Large intestine (tissue), 3 donors: Measurements from ENCODE around the gene RNF141. TPM values are rescaled to one million over a fixed set of nuclear protein-coding genes. Genes with fewer than 3 reads are reported as not detected.

ENCODE experiments used
- DNase-seq, 2 donors: peaks; one replicate each; pipeline versions ENCODE4 v3.0.0 to v3.0.0-alpha.2; 2013
- H3K27ac ChIP-seq: one replicate; pipeline ENCODE4 v1.5.1; 2013; ENCODE audit warnings: low read length
- H3K27me3 ChIP-seq: 2 replicates; pipeline ENCODE4 v1.6.1; 2013; ENCODE audit warnings: low read length; ENCODE audit not compliant: control insufficient read depth, insufficient read depth
- H3K36me3 ChIP-seq: 2 replicates; pipeline ENCODE4 v1.6.1; 2013; ENCODE audit warnings: low read length; ENCODE audit not compliant: control insufficient read depth, insufficient read depth
- H3K4me1 ChIP-seq: one replicate; pipeline ENCODE4 v1.6.1; 2013; ENCODE audit warnings: low read length; ENCODE audit not compliant: control insufficient read depth, insufficient read depth
- H3K4me3 ChIP-seq: one replicate; pipeline ENCODE4 v1.5.1; 2013; ENCODE audit warnings: low read length
- H3K9me3 ChIP-seq: one replicate; pipeline ENCODE4 v1.6.1; 2013; ENCODE audit warnings: mild to moderate bottlenecking, low read depth, low read length, moderate library complexity; ENCODE audit not compliant: control insufficient read depth
- WGBS: methylation state at CpG from one replicate; pipeline ENCODE4 v1.1.5; 2013; ENCODE audit warnings: low lambda C conversion rate; ENCODE audit not compliant: insufficient coverage; 5-methylcytosine and 5-hydroxymethylcytosine counted together
- polyA plus RNA-seq: library from polyadenylated mRNA; unstranded; fragments of 120-200 nt; gene quantifications from one replicate; pipeline ENCODE4 v1.2.1, GENCODE V29; 2013

The RNF141 gene
- polyA plus RNA-seq, 1 donor, result 31.5 TPM

DNA sequence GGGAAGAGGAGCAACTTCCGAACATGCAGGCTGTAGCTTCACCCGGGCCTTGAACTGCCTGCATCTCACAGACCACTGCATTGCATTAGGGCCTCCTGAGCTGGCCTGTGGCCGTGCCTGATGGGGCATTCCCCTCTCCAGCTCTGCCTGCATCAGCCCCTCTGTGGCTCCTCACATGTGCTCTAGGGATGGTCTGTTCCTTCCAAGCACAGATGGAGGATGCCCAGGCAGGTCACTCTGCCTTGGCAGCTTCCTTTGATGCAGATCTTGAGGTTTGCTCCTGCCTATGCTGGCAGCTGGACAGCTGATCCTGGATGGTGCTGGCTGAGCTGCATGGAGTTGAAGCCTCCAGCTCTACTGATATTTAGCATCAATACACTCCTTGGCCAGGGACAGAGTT is 57.4 kb downstream of the RNF141 start:
- H3K36me3 ChIP-seq, result no peaks in the 10 kb centered on the region
- no peak overlapping the region for H3K4me3 ChIP-seq
- H3K4me1 ChIP-seq, result no peaks in the 10 kb centered on the region
- H3K9me3 ChIP-seq, result no peaks in the 10 kb centered on the region
- no peak for DNase-seq
- WGBS, result no CpG with 5 or more reads among the region's 3 CpGs
- no peaks in the 10 kb centered on the region for H3K27me3 ChIP-seq
- no peak overlapping the region for H3K27ac ChIP-seq

DNA sequence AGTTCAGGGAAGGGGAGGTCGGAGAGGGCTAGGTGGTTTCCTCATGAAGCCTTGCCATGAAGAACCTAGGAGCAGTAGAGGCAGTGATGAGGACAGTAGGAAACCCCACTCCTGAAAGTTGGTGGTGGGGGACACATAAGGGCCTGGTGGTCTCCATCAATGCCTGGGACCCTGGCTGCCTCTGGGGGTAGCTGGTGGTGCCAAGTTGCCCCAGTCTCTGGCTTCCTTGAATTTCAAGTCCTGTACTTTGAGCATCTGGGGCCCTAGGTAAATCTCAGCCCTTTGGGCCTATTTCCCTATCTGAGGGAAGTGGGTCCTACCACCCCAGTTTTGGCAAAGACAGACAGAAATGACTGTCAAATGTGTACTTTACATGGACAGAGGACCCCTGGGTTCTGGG is 57.8 kb downstream of the RNF141 start:
- WGBS, result no CpG with 5 or more reads among the region's 1 CpG
- DNase-seq, result no peak

DNA sequence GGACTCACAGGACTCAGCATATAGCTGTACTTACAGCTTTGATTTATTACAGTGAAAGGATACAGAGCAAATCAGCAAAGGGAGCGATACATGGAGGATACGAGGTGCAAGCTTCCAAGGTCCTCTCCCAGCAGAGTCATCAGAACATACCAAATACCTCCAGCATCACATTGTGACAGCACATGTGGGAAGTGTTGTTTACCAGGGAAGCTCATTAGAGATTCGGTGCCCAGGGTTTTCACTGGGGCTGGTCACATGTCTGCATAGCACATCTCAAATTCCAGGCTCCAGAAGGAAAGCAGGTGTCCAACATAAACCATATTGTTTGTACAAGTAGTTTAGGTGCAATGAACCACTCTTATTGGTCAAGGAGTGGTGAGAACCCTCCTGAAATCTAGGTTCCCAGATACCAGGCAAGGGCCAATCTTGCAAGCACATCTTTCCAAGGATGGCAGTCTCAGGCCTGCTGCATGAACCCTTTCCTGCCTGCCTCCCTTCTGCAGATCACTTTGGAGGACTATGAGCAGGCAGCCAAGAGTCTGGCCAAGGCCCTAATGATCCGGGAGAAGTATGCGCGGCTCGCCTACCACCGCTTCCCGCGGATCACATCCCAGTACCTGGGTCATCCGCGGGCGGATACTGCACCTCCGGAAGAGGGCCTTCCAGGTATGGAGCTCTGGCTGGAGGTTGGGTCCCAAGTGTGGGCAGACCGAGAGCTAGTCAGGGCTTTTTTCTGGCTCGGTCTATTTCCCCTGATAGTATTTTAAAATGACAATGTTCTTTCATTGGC is 59.2 kb downstream of the RNF141 start:
- Histone ChIP-seq H3K27me3 (no peaks in the 10 kb centered on the region), H3K27ac (no peak overlapping the region), H3K4me3 (no peak overlapping the region), H3K36me3 (no peaks in the 10 kb centered on the region), H3K4me1 (no peaks in the 10 kb centered on the region), H3K9me3 (no peaks in the 10 kb centered on the region)
- WGBS, result no CpG with 5 or more reads among the region's 16 CpGs
- no peak for DNase-seq

More for the DNA sequence above, 57.8 kb downstream of the RNF141 start:
- Histone ChIP-seq H3K36me3 (no peaks in the 10 kb centered on the region), H3K27ac (no peak overlapping the region), H3K4me3 (no peak overlapping the region), H3K27me3 (no peaks in the 10 kb centered on the region), H3K4me1 (no peaks in the 10 kb centered on the region), H3K9me3 (no peaks in the 10 kb centered on the region)

DNA sequence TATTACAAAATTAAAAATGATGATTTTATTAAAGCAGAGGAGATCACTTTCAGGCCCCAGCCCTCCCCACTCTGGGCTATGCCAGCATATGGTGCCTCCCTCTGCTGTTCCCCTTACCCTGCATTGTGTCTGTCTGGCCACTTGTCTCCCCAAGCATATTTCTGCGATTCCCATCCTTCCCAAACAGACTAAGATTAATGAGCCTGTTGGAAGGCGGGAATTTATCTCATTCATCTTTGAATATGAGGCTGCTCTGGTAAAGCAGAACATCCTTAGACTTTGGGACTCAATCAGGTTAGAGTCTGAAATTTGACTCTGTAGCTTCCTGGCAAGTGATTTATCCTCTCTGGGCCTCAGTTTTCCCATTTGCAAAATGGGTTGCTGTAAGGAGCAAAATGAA is 60.2 kb downstream of the RNF141 start:
- no peak overlapping the region for H3K4me3 ChIP-seq
- H3K9me3 ChIP-seq, result no peaks in the 10 kb centered on the region
- no peak for DNase-seq
- H3K27ac ChIP-seq, result no peak overlapping the region
- no CpG with 5 or more reads among the region's 2 CpGs for WGBS
- no peaks in the 10 kb centered on the region for H3K36me3 ChIP-seq
- H3K27me3 ChIP-seq, result no peaks in the 10 kb centered on the region
- H3K4me1 ChIP-seq, result no peaks in the 10 kb centered on the region

DNA sequence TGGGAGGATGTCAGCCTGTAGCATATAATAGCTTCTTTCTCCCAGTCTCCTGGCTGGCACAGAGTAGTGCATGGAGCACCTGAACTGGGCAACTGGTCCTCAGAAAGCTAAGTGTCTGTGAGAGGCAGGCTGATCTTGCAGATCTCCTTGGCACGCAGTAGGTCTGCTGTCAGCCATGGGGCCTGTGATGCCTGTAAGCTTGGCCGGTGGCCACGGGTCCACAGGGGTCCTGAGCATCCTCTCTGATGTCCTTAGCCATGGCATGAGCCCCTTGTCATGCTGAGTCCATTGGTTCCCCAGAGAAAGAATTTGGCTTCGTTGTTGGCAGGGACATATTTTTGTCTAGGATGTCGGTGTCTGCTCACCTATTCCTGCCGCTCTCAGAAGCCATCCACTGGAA is 61.0 kb downstream of the RNF141 start:
- no peaks in the 10 kb centered on the region for H3K36me3 ChIP-seq
- no CpG with 5 or more reads among the region's 6 CpGs for WGBS
- DNase-seq, result no peak
- no peak overlapping the region for H3K4me3 ChIP-seq
- H3K27me3 ChIP-seq, result no peaks in the 10 kb centered on the region
- H3K9me3 ChIP-seq, result no peaks in the 10 kb centered on the region
- no peaks in the 10 kb centered on the region for H3K4me1 ChIP-seq
- no peak overlapping the region for H3K27ac ChIP-seq

DNA sequence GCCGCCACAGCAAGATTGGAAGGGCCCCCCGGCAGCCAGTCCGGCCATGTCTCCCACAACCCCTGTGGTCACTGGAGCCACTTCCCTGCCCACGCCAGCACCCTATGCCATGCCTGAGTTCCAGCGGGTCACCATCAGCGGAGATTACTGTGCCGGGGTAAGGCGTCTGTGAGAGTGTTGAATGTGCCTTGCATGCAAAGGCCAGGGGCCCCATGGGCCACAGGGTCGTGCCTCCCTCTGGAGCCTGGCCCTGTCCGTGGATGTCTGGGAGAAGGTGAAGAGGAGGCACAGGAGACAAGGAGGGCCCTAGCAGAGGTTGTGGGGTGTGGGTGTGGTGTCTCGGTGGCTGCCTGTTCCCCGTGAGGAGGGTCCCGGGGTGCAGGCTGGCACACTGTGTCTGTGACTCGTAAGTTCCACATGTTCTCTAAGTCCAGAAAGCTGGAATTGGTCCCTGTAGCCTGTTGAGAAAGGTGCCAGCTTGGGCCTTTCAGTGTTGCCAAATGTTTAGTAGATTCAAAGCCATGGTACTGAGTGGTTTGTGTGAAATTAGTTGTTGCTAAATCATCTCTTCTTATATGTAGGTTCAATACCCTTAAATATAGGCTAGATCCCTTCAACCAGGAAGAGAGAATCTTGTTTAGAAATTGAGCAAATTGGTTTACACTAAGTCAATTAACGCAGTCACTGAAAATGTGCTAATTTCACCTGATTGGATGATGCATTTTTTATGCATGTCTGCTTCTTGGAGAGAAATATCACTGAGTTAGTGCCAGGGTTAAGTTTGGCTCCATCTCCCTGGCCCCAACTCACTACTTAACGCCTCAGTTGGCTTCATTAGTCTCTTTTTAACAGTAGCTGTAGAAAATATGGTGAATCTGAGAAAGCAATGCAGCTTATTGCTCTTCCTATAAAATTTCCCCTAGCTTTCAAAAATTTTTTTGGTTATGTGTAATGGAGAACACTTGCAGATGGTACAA is 62.1 kb downstream of the RNF141 start:
- Histone ChIP-seq H3K27me3 (no peaks in the 10 kb centered on the region), H3K36me3 (no peaks in the 10 kb centered on the region), H3K4me3 (no peak overlapping the region), H3K4me1 (no peaks in the 10 kb centered on the region), H3K9me3 (no peaks in the 10 kb centered on the region), H3K27ac (no peak overlapping the region)
- DNase-seq, result no peak
- no CpG with 5 or more reads among the region's 16 CpGs for WGBS

DNA sequence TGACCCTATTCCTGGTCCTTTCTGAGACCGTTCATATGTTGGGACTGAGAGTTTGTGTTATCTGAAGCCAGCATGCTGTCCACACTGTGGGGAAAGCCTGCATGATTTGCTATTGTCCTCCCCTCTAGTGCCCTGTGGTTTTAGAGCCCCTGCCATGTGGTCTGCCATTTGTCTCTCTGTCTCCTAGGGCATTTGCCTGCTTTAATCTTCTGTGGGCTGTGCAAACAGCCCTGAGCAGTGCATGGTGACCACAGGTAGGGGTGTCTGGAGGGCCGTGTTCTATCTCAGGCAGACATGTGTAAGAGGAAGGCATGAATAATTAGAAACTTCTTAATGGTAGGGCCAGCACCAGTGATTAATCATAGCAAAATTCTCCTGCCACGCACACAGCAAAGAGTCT is 62.9 kb downstream of the RNF141 start:
- H3K27me3 ChIP-seq, result no peaks in the 10 kb centered on the region
- no peaks in the 10 kb centered on the region for H3K36me3 ChIP-seq
- H3K9me3 ChIP-seq, result no peaks in the 10 kb centered on the region
- WGBS, result no CpG with 5 or more reads among the region's 3 CpGs
- H3K27ac ChIP-seq, result no peak overlapping the region
- H3K4me3 ChIP-seq, result no peak overlapping the region
- H3K4me1 ChIP-seq, result no peaks in the 10 kb centered on the region
- no peak for DNase-seq

DNA sequence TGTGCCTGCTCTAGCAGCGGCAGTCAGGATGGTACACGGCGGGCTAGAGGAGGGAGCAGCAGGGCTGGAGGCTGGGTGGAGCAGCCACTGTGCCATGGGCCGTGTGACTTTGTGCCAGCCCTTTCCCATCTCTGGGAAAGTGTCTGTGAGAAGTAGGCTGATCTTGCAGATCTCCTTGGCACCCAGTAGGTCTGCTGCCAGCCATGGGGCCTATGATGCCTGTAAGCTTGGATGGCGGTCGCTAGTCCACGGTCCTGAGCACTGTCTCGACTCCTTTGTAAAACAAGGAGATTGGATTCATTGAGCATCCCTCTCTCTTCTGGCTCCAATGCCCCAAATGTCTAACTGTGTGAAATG is 63.3 kb downstream of the RNF141 start:
- Histone ChIP-seq H3K9me3 (no peaks in the 10 kb centered on the region), H3K4me3 (no peak overlapping the region), H3K4me1 (no peaks in the 10 kb centered on the region), H3K36me3 (no peaks in the 10 kb centered on the region), H3K27me3 (no peaks in the 10 kb centered on the region), H3K27ac (no peak overlapping the region)
- WGBS, result no CpG with 5 or more reads among the region's 8 CpGs
- no peak for DNase-seq

DNA sequence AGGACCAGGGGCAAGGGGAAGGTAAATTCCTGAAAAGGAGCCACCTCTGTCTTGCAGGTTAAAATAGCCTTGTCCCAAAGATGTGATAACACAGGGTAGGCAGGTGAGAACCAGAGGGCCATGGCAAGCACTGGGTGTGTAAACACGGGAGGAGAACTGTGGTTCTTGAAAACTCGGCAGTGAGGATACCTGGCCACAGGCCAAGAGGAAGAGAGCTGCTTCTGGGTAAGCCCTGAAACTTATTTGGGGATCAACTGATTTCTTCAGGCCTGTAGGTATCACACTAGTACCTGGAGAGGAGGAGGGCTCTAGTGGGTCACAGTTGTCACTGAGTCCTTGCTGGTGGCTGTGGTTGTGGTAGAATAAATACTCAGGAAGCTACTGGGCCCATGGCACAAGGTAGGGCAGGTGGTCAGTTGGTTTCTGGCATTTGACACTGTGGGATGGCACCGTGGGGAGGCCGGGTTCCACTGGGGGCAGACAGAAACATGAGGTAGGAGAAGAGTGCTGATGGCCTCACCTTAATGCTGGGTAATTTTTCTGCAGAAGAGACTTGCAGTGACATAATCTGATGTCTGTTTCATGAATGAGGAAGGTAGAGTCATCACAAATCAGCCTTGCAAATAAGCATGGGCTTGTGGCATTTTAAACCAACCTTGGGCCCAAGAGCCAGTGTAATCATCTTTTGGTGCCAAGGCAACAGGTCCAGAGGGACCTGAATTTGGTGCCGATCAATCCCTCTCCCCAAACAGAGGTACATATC is 63.9 kb downstream of the RNF141 start:
- WGBS, result no CpG with 5 or more reads among the region's 5 CpGs
- no peak for DNase-seq
- H3K36me3 ChIP-seq, result no peaks in the 10 kb centered on the region
- H3K9me3 ChIP-seq, result no peaks in the 10 kb centered on the region
- no peaks in the 10 kb centered on the region for H3K27me3 ChIP-seq
- no peaks in the 10 kb centered on the region for H3K4me1 ChIP-seq
- no peak overlapping the region for H3K27ac ChIP-seq
- H3K4me3 ChIP-seq, result no peak overlapping the region

DNA sequence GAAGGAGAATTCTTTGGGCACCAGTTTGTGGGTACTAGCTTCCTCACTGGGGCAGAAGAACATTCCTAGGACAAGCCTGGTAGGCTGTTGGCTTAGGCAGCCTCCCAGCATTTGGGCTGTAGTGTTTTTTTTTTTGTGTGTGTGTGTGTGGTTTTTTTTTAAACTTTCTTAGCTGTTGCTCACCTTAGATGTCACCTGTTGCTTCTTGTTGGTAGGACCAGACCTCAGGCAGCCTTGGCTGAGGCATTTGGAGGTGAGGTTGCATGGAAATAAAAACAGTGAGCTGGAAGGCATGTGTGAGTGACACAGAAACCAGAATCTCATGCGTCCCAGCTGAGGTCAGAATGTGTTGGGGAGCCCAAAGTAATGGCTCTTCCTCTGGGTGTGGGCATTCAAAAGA is 64.6 kb downstream of the RNF141 start:
- WGBS, result 80% methylated on average over 1 of the region's 1 CpG
- Histone ChIP-seq H3K27ac (no peak overlapping the region), H3K27me3 (no peaks in the 10 kb centered on the region), H3K4me1 (no peaks in the 10 kb centered on the region), H3K36me3 (no peaks in the 10 kb centered on the region), H3K9me3 (no peaks in the 10 kb centered on the region), H3K4me3 (no peak overlapping the region)
- DNase-seq, result no peak
